Measurements from ENCODE around the gene LMO3.
"Not testable (repeated sequence)": the region's sequence is repeated elsewhere in the genome, so short reads cannot be mapped to it uniquely, and the experiment has no call there.

The LMO3 gene

GRCh38 chr12:16537652-16538051 is 68.3 kb downstream of the LMO3 start:
- not testable (repeated sequence) for H3K4me3 ChIP-seq (ENCODE audit: low read length); H3K9ac ChIP-seq (ENCODE audit: low read depth, low read length); H3K27me3 ChIP-seq (ENCODE audit: control insufficient read depth, insufficient read depth, low read length); H3K9me3 ChIP-seq (replicated peaks; ENCODE audit: low read length); H3K4me1 ChIP-seq (ENCODE audit: control insufficient read depth, insufficient read depth, low read length); H3K36me3 ChIP-seq (ENCODE audit: insufficient read depth, low read length); H3K4me2 ChIP-seq (ENCODE audit: low read length)

GRCh38 chr12:16531621-16532020 is 74.3 kb downstream of the LMO3 start:
- H3K9me3 ChIP-seq (replicated peaks; ENCODE audit: low read length): no peaks in the 10 kb centered on the region
- H3K4me1 ChIP-seq (ENCODE audit: control insufficient read depth, insufficient read depth, low read length): peaks cover 7% of the 10 kb centered on the region
- H3K27me3 ChIP-seq (ENCODE audit: control insufficient read depth, insufficient read depth, low read length): no peaks in the 10 kb centered on the region
- no peak overlapping the region for H3K9ac ChIP-seq (ENCODE audit: low read depth, low read length)
- no peak overlapping the region for H3K4me2 ChIP-seq (ENCODE audit: low read length)
- H3K4me3 ChIP-seq (ENCODE audit: low read length): no peak overlapping the region
- H3K36me3 ChIP-seq (ENCODE audit: insufficient read depth, low read length): no peaks in the 10 kb centered on the region

GRCh38 chr12:16530268-16530850 is 75.6 kb downstream of the LMO3 start:
- H3K36me3 ChIP-seq (ENCODE audit: insufficient read depth, low read length): no peaks in the 10 kb centered on the region
- no peaks in the 10 kb centered on the region for H3K27me3 ChIP-seq (ENCODE audit: control insufficient read depth, insufficient read depth, low read length)
- H3K9me3 ChIP-seq (replicated peaks; ENCODE audit: low read length): no peaks in the 10 kb centered on the region
- H3K9ac ChIP-seq (ENCODE audit: low read depth, low read length): no peak overlapping the region
- H3K4me1 ChIP-seq (ENCODE audit: control insufficient read depth, insufficient read depth, low read length): peaks cover 13% of the 10 kb centered on the region
- H3K4me3 ChIP-seq (ENCODE audit: low read length): no peak overlapping the region
- H3K4me2 ChIP-seq (ENCODE audit: low read length): no peak overlapping the region

- Histone ChIP-seq H3K9me3 (replicated peaks; ENCODE audit: low read length) (no peaks in the 10 kb centered on the region), H3K36me3 (ENCODE audit: insufficient read depth, low read length) (no peaks in the 10 kb centered on the region), H3K4me1 (ENCODE audit: control insufficient read depth, insufficient read depth, low read length) (peaks cover 27% of the 10 kb centered on the region), H3K4me3 (ENCODE audit: low read length) (no peak overlapping the region), H3K4me2 (ENCODE audit: low read length) (peak overlapping the region; percentile 35), H3K27me3 (ENCODE audit: control insufficient read depth, insufficient read depth, low read length) (no peaks in the 10 kb centered on the region), H3K9ac (ENCODE audit: low read depth, low read length) (peak overlapping the region; percentile 56)
These were observed 79.3 kb downstream of the LMO3 start for GRCh38 chr12:16526693-16527092.

- no peaks in the 10 kb centered on the region for H3K9me3 ChIP-seq (replicated peaks; ENCODE audit: low read length)
- no peak overlapping the region for H3K4me2 ChIP-seq (ENCODE audit: low read length)
- no peak overlapping the region for H3K4me3 ChIP-seq (ENCODE audit: low read length)
- no peak overlapping the region for H3K9ac ChIP-seq (ENCODE audit: low read depth, low read length)
- peaks cover 27% of the 10 kb centered on the region for H3K4me1 ChIP-seq (ENCODE audit: control insufficient read depth, insufficient read depth, low read length)
- no peaks in the 10 kb centered on the region for H3K36me3 ChIP-seq (ENCODE audit: insufficient read depth, low read length)
- H3K27me3 ChIP-seq (ENCODE audit: control insufficient read depth, insufficient read depth, low read length): no peaks in the 10 kb centered on the region
These were observed 81.6 kb downstream of the LMO3 start for GRCh38 chr12:16524378-16524777.

- Histone ChIP-seq H3K4me2 (ENCODE audit: low read length) (no peak overlapping the region), H3K36me3 (ENCODE audit: insufficient read depth, low read length) (no peaks in the 10 kb centered on the region), H3K27me3 (ENCODE audit: control insufficient read depth, insufficient read depth, low read length) (no peaks in the 10 kb centered on the region), H3K9ac (ENCODE audit: low read depth, low read length) (peak overlapping the region; percentile 27), H3K9me3 (replicated peaks; ENCODE audit: low read length) (no peaks in the 10 kb centered on the region), H3K4me3 (ENCODE audit: low read length) (no peak overlapping the region), H3K4me1 (ENCODE audit: control insufficient read depth, insufficient read depth, low read length) (peaks cover 27% of the 10 kb centered on the region)
These were observed 82.0 kb downstream of the LMO3 start for GRCh38 chr12:16523951-16524331.

GRCh38 chr12:16523284-16523950 is 82.5 kb downstream of the LMO3 start:
- no peaks in the 10 kb centered on the region for H3K27me3 ChIP-seq (ENCODE audit: control insufficient read depth, insufficient read depth, low read length)
- H3K9me3 ChIP-seq (replicated peaks; ENCODE audit: low read length): no peaks in the 10 kb centered on the region

GRCh38 chr12:16520328-16520727 is 85.6 kb downstream of the LMO3 start:
- Histone ChIP-seq H3K4me3 (ENCODE audit: low read length) (no peak overlapping the region), H3K9ac (ENCODE audit: low read depth, low read length) (no peak overlapping the region), H3K27me3 (ENCODE audit: control insufficient read depth, insufficient read depth, low read length) (no peaks in the 10 kb centered on the region), H3K9me3 (replicated peaks; ENCODE audit: low read length) (no peaks in the 10 kb centered on the region), H3K4me2 (ENCODE audit: low read length) (no peak overlapping the region), H3K4me1 (ENCODE audit: control insufficient read depth, insufficient read depth, low read length) (peaks cover 19% of the 10 kb centered on the region), H3K36me3 (ENCODE audit: insufficient read depth, low read length) (no peaks in the 10 kb centered on the region)

More at GRCh38 chr12:16523284-16523950, 82.5 kb downstream of the LMO3 start:
- Histone ChIP-seq H3K36me3 (ENCODE audit: insufficient read depth, low read length) (no peaks in the 10 kb centered on the region), H3K9ac (ENCODE audit: low read depth, low read length) (peak overlapping the region; percentile 27), H3K4me3 (ENCODE audit: low read length) (no peak overlapping the region), H3K4me2 (ENCODE audit: low read length) (no peak overlapping the region), H3K4me1 (ENCODE audit: control insufficient read depth, insufficient read depth, low read length) (peaks cover 27% of the 10 kb centered on the region)

GRCh38 chr12:16515666-16516065 is 90.3 kb downstream of the LMO3 start:
- no peaks in the 10 kb centered on the region for H3K27me3 ChIP-seq (ENCODE audit: control insufficient read depth, insufficient read depth, low read length)
- H3K9ac ChIP-seq (ENCODE audit: low read depth, low read length): no peak overlapping the region
- no peak overlapping the region for H3K4me3 ChIP-seq (ENCODE audit: low read length)
- H3K4me1 ChIP-seq (ENCODE audit: control insufficient read depth, insufficient read depth, low read length): peaks cover 4% of the 10 kb centered on the region
- H3K9me3 ChIP-seq (replicated peaks; ENCODE audit: low read length): no peaks in the 10 kb centered on the region
- no peaks in the 10 kb centered on the region for H3K36me3 ChIP-seq (ENCODE audit: insufficient read depth, low read length)
- no peak overlapping the region for H3K4me2 ChIP-seq (ENCODE audit: low read length)

GRCh38 chr12:16513231-16513630 is 92.7 kb downstream of the LMO3 start:
- no peak overlapping the region for H3K9ac ChIP-seq (ENCODE audit: low read depth, low read length)
- H3K9me3 ChIP-seq (replicated peaks; ENCODE audit: low read length): no peaks in the 10 kb centered on the region
- no peaks in the 10 kb centered on the region for H3K36me3 ChIP-seq (ENCODE audit: insufficient read depth, low read length)
- no peak overlapping the region for H3K4me2 ChIP-seq (ENCODE audit: low read length)
- H3K4me1 ChIP-seq (ENCODE audit: control insufficient read depth, insufficient read depth, low read length): peaks cover 4% of the 10 kb centered on the region
- no peaks in the 10 kb centered on the region for H3K27me3 ChIP-seq (ENCODE audit: control insufficient read depth, insufficient read depth, low read length)
- no peak overlapping the region for H3K4me3 ChIP-seq (ENCODE audit: low read length)

GRCh38 chr12:16509411-16509810 is 96.6 kb downstream of the LMO3 start:
- Histone ChIP-seq H3K27me3 (ENCODE audit: control insufficient read depth, insufficient read depth, low read length) (no peaks in the 10 kb centered on the region), H3K4me3 (ENCODE audit: low read length) (no peak overlapping the region), H3K36me3 (ENCODE audit: insufficient read depth, low read length) (no peaks in the 10 kb centered on the region), H3K9me3 (replicated peaks; ENCODE audit: low read length) (no peaks in the 10 kb centered on the region), H3K4me1 (ENCODE audit: control insufficient read depth, insufficient read depth, low read length) (no peaks in the 10 kb centered on the region), H3K4me2 (ENCODE audit: low read length) (no peak overlapping the region), H3K9ac (ENCODE audit: low read depth, low read length) (no peak overlapping the region)

- H3K27me3 ChIP-seq (ENCODE audit: control insufficient read depth, insufficient read depth, low read length): no peaks in the 10 kb centered on the region
These were observed 99.6 kb downstream of the LMO3 start for GRCh38 chr12:16506394-16506793.

More at GRCh38 chr12:16506394-16506793, 99.6 kb downstream of the LMO3 start:
- H3K36me3 ChIP-seq (ENCODE audit: insufficient read depth, low read length): no peaks in the 10 kb centered on the region
- H3K4me3 ChIP-seq (ENCODE audit: low read length): no peak overlapping the region
- no peaks in the 10 kb centered on the region for H3K4me1 ChIP-seq (ENCODE audit: control insufficient read depth, insufficient read depth, low read length)
- no peaks in the 10 kb centered on the region for H3K9me3 ChIP-seq (replicated peaks; ENCODE audit: low read length)
- H3K4me2 ChIP-seq (ENCODE audit: low read length): no peak overlapping the region
- H3K9ac ChIP-seq (ENCODE audit: low read depth, low read length): no peak overlapping the region
